Stimulated activated memory B cell treated with anti-CD40 and anti-IgM and Interleukin-4, amounts not matched to agents 10 μg/mL and 1 μg/mL and 100 μg/mL, for 72 hours (primary cell): ENCODE results near the gene RHBG.
A peak's percentile ranks its signal among the peaks of the same experiment; 100 is the strongest.

Experiments used
- ATAC-seq: fragments of 150-1000 bp; cut with Tn5 transposase; 2 replicates; pipeline ENCODE4 v1.10.0; 2021
- H3K27ac Mint-ChIP-seq: one replicate; pipeline ENCODE4 v1.8.0; 2022; ENCODE audit warnings: mild to moderate bottlenecking, mixed read lengths
- H3K27me3 Mint-ChIP-seq: one replicate; pipeline ENCODE4 v1.8.0; 2022; ENCODE audit warnings: mixed read lengths
- H3K36me3 Mint-ChIP-seq: one replicate; pipeline ENCODE4 v1.8.0; 2022; ENCODE audit warnings: mixed read lengths
- H3K4me1 Mint-ChIP-seq: one replicate; pipeline ENCODE4 v1.8.0; 2022; ENCODE audit warnings: mixed read lengths
- H3K4me3 Mint-ChIP-seq: one replicate; pipeline ENCODE4 v1.8.0; 2022; ENCODE audit warnings: mild to moderate bottlenecking, moderate library complexity, mixed read lengths
- H3K9me3 Mint-ChIP-seq: one replicate; pipeline ENCODE4 v1.8.0; 2022; ENCODE audit warnings: mixed read lengths

RHBG gene

GRCh38 chr1:156372876-156373275 lies 3.9 kb downstream of the RHBG start:
- no peak for ATAC-seq
- peaks cover 8% of the 10 kb centered on the region for H3K4me1 Mint-ChIP-seq
- no peaks in the 10 kb centered on the region for H3K36me3 Mint-ChIP-seq
- H3K4me3 Mint-ChIP-seq: no peak overlapping the region
- no peaks in the 10 kb centered on the region for H3K9me3 Mint-ChIP-seq
- H3K27me3 Mint-ChIP-seq: peaks cover 50% of the 10 kb centered on the region
- no peak overlapping the region for H3K27ac Mint-ChIP-seq

DNA sequence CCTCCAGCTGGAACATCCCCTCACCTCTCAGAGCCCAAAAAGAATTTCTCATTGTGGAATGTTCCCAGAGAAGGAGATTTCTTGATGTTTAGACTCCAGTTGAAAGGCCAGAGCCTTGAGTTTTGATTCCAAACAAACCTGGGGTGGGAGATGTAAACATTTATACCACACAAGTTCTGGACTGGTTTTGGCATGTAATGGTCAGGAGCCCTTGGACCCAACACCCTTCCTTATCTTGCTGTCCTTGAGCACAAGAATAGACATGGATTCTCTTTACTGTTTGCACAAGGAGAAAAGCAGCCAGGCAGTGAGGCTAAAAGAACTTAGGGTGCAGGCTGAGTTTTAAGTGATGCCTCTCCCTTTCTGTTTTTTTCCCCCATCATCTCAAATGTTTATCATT lies 4.5 kb downstream of the RHBG start:
- H3K36me3 Mint-ChIP-seq: no peaks in the 10 kb centered on the region

DNA sequence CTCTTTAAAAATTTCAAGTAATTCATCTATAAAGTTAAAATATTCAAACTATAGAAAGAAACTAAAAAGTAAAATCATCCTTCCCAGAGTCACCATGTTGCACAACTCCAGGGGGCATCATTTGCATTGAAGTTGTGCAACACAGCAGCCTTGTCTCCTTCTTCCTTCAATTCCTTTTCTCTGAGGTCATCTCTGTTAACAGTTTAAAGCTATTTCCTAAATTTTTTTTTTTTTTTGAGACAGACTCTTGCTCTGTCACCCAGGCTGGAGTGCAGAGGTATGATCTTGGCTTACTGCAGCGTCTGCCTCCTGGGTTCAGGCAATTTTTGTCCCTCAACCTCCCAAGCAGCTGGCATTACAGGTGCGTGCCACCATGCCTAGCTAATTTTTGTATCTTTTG lies 7.1 kb downstream of the RHBG start:
- no peak for ATAC-seq
- peaks cover 38% of the 10 kb centered on the region for H3K27me3 Mint-ChIP-seq
- no peak overlapping the region for H3K4me3 Mint-ChIP-seq
- H3K36me3 Mint-ChIP-seq: no peaks in the 10 kb centered on the region
- H3K9me3 Mint-ChIP-seq: no peaks in the 10 kb centered on the region
- no peaks in the 10 kb centered on the region for H3K4me1 Mint-ChIP-seq
- H3K27ac Mint-ChIP-seq: no peak overlapping the region

More for the DNA sequence above, 4.5 kb downstream of the RHBG start:
- Mint-ChIP-seq H3K9me3 (no peaks in the 10 kb centered on the region), H3K4me3 (no peak overlapping the region), H3K4me1 (peaks cover 8% of the 10 kb centered on the region), H3K27ac (no peak overlapping the region), H3K27me3 (peaks cover 51% of the 10 kb centered on the region)
- ATAC-seq: no peak

- Mint-ChIP-seq H3K27ac (no peak overlapping the region), H3K4me1 (no peaks in the 10 kb centered on the region), H3K36me3 (no peaks in the 10 kb centered on the region), H3K9me3 (no peaks in the 10 kb centered on the region), H3K27me3 (peaks cover 27% of the 10 kb centered on the region), H3K4me3 (no peak overlapping the region)
- no peak for ATAC-seq
These were observed 8.2 kb downstream of the RHBG start for GRCh38 chr1:156376958-156377919.

DNA sequence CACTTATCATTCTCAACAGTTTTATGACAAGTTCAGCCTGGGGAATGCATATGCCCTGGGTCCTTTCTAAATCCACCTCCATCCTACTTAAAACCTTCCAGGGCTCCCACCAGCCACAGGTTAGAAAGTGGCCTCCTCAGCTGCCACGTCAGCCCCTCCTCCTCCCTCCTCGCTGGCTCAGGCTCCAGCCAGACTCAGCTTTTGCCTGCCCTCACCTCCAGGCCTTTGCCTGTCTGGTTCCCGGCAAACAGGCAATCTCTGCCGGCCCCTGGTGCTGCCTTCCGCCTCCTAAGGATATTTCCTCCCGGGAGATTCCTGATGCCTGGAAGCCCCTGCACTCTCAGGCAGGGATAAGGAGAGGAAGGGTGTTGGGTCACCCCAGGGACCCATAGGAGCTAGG lies 9.5 kb downstream of the RHBG start:
- H3K4me3 Mint-ChIP-seq: no peak overlapping the region
- no peaks in the 10 kb centered on the region for H3K36me3 Mint-ChIP-seq
- ATAC-seq: no peak
- H3K4me1 Mint-ChIP-seq: no peaks in the 10 kb centered on the region
- no peak overlapping the region for H3K27ac Mint-ChIP-seq
- peaks cover 17% of the 10 kb centered on the region for H3K27me3 Mint-ChIP-seq
- no peaks in the 10 kb centered on the region for H3K9me3 Mint-ChIP-seq

GRCh38 chr1:156379420-156380165 lies 10.6 kb downstream of the RHBG start:
- H3K4me1 Mint-ChIP-seq: no peaks in the 10 kb centered on the region
- H3K27ac Mint-ChIP-seq: no peak overlapping the region
- no peak for ATAC-seq
- no peaks in the 10 kb centered on the region for H3K36me3 Mint-ChIP-seq
- H3K27me3 Mint-ChIP-seq: peaks cover 17% of the 10 kb centered on the region
- no peaks in the 10 kb centered on the region for H3K9me3 Mint-ChIP-seq
- H3K4me3 Mint-ChIP-seq: no peak overlapping the region

DNA sequence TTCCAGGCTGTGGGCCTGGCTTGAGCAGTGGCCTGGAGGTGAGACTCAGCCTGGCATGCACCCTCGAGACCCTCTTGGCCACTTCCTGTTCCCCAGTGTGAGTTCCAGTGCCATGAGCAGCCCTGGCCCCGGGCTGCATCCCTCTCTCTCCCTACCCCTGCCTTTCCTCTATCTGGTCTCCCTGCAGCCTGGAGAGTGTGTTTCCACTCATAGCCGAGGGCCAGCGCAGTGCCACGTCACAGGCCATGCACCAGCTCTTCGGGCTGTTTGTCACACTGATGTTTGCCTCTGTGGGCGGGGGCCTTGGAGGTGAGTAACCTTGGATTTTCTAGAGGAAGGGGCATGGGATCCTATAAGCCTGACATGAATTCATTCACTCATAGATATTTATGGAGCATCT lies 13.6 kb downstream of the RHBG start:
- no peak overlapping the region for H3K4me3 Mint-ChIP-seq
- no peaks in the 10 kb centered on the region for H3K36me3 Mint-ChIP-seq
- H3K9me3 Mint-ChIP-seq: no peaks in the 10 kb centered on the region
- H3K27ac Mint-ChIP-seq: no peak overlapping the region
- no peak for ATAC-seq
- H3K27me3 Mint-ChIP-seq: peaks cover 31% of the 10 kb centered on the region
- H3K4me1 Mint-ChIP-seq: peaks cover 8% of the 10 kb centered on the region

GRCh38 chr1:156383023-156383422 lies 14.0 kb downstream of the RHBG start:
- Mint-ChIP-seq H3K27ac (no peak overlapping the region), H3K9me3 (no peaks in the 10 kb centered on the region), H3K4me1 (peaks cover 8% of the 10 kb centered on the region), H3K4me3 (no peak overlapping the region), H3K36me3 (no peaks in the 10 kb centered on the region), H3K27me3 (peaks cover 31% of the 10 kb centered on the region)
- peak; percentile 88 for ATAC-seq

- no peaks in the 10 kb centered on the region for H3K36me3 Mint-ChIP-seq
These were observed 15.0 kb downstream of the RHBG start for GRCh38 chr1:156384007-156384406.

DNA sequence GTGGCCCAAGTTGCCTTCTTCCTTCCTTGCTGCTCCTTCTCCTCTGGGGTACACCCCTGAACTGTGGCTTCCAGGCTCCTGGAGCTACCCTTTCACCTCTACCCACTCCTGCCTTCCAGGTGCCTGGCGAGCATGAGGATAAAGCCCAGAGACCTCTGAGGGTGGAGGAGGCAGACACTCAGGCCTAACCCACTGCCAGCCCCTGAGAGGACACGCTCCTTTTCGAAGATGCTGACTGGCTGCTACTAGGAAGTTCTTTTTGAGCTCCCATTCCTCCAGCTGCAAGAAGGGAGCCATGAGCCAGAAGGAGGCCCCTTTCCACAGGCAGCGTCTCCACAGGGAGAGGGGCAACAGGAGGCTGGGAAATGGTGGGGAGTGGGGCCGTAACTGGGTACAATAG lies 15.6 kb downstream of the RHBG start:
- H3K27me3 Mint-ChIP-seq: peaks cover 37% of the 10 kb centered on the region

More at GRCh38 chr1:156384007-156384406, 15.0 kb downstream of the RHBG start:
- no peak for ATAC-seq
- peaks cover 31% of the 10 kb centered on the region for H3K27me3 Mint-ChIP-seq
- H3K4me3 Mint-ChIP-seq: no peak overlapping the region
- H3K27ac Mint-ChIP-seq: no peak overlapping the region
- H3K4me1 Mint-ChIP-seq: peaks cover 8% of the 10 kb centered on the region
- no peaks in the 10 kb centered on the region for H3K9me3 Mint-ChIP-seq

DNA sequence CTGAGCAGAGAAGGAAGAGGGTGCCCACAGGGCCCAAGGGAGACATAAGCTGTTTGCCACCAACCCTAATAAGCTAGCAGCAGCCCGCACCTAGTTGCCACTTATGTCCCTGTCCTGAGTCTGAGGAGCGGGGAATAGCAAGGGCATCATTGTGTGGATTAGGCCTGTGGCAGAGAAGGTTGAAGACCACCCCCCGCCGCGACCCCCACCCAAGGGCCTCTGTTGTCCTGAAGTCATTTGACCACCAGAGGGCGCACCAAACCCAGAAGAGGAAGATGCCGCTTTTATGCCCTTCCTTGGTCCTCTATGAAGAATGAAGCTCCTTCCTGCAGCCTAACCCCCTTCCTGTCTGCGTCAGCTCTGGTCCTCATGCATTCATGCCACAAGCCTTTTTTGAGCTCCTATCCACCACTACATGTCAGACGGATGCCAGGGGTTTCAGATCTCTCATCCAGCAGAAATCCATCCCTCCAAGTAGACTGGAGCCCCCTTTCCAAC lies 16.6 kb downstream of the RHBG start:
- no peak overlapping the region for H3K4me3 Mint-ChIP-seq
- peak; percentile 61 for ATAC-seq
- peaks cover 8% of the 10 kb centered on the region for H3K4me1 Mint-ChIP-seq
- H3K36me3 Mint-ChIP-seq: no peaks in the 10 kb centered on the region
- H3K27me3 Mint-ChIP-seq: peaks cover 46% of the 10 kb centered on the region
- H3K9me3 Mint-ChIP-seq: no peaks in the 10 kb centered on the region
- no peak overlapping the region for H3K27ac Mint-ChIP-seq

More for the DNA sequence above, 15.6 kb downstream of the RHBG start:
- Mint-ChIP-seq H3K4me1 (peaks cover 8% of the 10 kb centered on the region), H3K9me3 (no peaks in the 10 kb centered on the region), H3K27ac (no peak overlapping the region), H3K36me3 (no peaks in the 10 kb centered on the region), H3K4me3 (no peak overlapping the region)
- ATAC-seq: no peak

- H3K27me3 Mint-ChIP-seq: peaks cover 53% of the 10 kb centered on the region
These were observed 17.3 kb downstream of the RHBG start for GRCh38 chr1:156386134-156386901.

DNA sequence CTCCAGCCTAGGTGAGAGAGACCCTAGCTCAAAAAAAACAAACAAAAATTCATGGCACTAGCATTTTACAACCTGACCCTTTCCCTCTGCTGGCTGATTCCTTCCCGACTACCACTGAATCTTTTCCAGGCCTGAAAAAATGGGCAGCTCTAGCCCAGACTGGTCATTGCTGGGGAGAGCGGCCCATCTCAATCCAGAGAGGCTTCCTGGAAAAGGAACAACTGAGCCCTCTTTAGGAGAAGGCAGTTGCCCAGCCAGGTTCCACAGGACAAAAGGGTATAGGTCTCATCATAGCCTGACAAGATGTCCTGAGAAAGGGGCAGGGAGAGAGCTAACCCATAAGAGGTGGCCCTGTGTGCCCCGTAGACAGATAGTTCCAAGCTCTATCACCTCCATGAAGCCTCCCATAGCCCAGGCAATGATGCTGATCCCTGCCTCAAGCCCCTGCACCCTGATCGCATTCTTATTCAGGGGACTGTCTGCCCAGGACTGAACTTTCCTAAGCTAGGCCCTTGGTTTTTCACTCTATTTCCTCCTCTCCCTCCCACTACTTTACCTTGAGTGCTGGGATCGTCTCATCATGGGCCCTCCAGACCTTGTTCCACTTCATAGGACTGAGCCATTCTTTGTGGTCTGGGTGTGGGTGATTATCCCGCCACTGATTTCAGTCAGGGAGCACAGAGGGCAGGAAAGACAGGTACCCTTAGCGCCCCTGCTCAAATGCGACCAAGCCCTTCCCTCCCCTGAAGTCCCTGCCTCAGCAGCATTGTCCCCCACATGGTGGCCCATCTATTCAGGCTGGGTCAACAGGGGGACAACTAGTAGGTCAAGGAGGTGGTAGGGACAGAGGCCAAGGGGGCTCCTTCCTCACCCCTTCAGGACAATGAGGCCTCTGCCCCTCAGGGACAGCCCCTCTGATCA lies 18.2 kb downstream of the RHBG start:
- Mint-ChIP-seq H3K36me3 (no peaks in the 10 kb centered on the region), H3K27me3 (peaks cover 62% of the 10 kb centered on the region), H3K9me3 (no peaks in the 10 kb centered on the region), H3K27ac (no peak overlapping the region), H3K4me3 (no peak overlapping the region), H3K4me1 (peaks cover 8% of the 10 kb centered on the region)
- ATAC-seq: no peak

More at GRCh38 chr1:156386134-156386901, 17.3 kb downstream of the RHBG start:
- no peaks in the 10 kb centered on the region for H3K9me3 Mint-ChIP-seq
- H3K4me3 Mint-ChIP-seq: no peak overlapping the region
- no peak overlapping the region for H3K27ac Mint-ChIP-seq
- ATAC-seq: no peak
- no peaks in the 10 kb centered on the region for H3K36me3 Mint-ChIP-seq
- peaks cover 8% of the 10 kb centered on the region for H3K4me1 Mint-ChIP-seq

GRCh38 chr1:156387870-156388173 lies 18.8 kb downstream of the RHBG start:
- no peak overlapping the region for H3K27ac Mint-ChIP-seq
- no peak for ATAC-seq
- H3K4me3 Mint-ChIP-seq: no peak overlapping the region
- H3K4me1 Mint-ChIP-seq: peaks cover 8% of the 10 kb centered on the region
- H3K36me3 Mint-ChIP-seq: no peaks in the 10 kb centered on the region
- peaks cover 68% of the 10 kb centered on the region for H3K27me3 Mint-ChIP-seq
- H3K9me3 Mint-ChIP-seq: no peaks in the 10 kb centered on the region
